ENCODE results near the gene ADGRG3.

ADGRG3 gene

DNA sequence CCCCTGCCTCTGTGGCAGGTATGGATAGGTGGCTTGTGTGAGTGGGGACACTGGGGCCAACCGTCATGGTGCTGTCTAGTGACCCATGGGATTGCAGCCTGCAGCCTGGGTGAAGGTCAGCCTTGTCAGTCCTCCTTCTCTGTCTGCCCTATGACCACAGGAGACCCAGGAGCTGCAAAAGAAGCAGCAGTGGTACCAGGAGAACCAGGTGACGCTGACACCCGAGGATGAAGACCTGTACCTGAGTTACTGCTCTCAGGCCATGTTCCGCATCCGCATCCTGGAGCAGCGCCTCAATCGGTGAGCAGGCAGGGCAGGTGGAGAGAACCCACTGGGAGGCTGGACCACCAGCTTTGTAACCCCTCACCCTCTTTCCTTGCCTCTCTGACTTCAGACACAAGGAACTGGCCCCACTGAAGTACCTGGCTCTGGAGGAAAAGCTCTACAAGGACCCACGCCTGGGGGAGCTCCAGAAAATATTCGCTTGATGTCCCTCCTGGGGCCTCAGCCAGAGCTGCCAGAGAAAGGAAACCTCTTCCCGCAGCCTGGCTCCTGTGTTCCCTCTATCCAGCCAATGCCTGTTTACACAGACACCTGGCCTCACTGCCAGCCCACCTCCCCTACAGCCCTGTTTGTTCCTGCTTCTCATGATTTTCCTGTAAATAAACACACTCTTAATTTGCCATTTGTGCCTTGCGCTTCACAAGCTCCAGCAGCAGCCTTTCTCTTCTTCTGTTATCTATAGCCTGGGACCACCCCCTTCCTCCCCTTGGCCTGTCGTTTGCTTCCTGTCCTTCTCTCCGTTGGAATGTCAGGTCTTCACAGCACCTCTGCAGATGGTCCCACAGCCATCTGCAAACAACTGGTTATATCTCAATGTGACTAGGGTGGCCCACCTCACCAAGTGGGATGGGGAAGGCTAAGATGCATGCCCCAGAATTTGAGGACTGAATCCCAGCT is 62.9 kb downstream of the ADGRG3 start:
- TF ChIP-seq POLR2A (IDR thresholded peaks at IDR 0.05; ENCODE audit: low read depth, low read length) (no peak), SPI1 (IDR thresholded peaks at IDR 0.05; ENCODE audit: low read depth, low read length) (no peak), TAF1 (IDR thresholded peaks at IDR 0.05; ENCODE audit: low read depth, low read length) (no peak), POU2F2 (IDR thresholded peaks at IDR 0.05; ENCODE audit: low read depth, low read length) (no peak), PAX5 (IDR thresholded peaks at IDR 0.05; ENCODE audit: insufficient read depth, low read length, severe bottlenecking) (no peak), POLR2AphosphoS5 (IDR thresholded peaks at IDR 0.05; ENCODE audit: low read depth, low read length) (no peak)
- FAIRE-seq (no peak), DNase-seq (ENCODE audit: insufficient read length, low spot score) (no peak)

DNA sequence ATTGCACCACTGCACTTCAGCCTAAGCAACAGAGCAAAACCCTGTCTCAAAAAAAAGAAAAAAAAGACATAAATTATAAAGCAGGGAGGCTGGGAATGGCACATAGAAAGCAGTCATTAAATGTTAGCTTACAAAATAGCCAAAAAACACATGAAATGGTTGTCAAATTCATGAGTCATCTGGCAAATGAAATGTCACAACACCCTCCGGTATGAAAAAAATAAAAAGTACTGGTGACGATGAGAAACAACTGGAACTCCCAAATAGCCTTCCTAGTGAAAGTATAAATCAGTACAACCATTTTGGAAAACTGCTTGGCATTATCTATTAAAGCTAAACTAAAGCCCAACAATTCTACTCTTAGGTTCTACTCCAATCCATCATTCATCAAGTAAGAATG is 63.9 kb downstream of the ADGRG3 start:
- TF ChIP-seq PAX5 (IDR thresholded peaks at IDR 0.05; ENCODE audit: insufficient read depth, low read length, severe bottlenecking), result no peak
- no peak for TF ChIP-seq SPI1 (IDR thresholded peaks at IDR 0.05; ENCODE audit: low read depth, low read length)
- TF ChIP-seq POLR2AphosphoS5 (IDR thresholded peaks at IDR 0.05; ENCODE audit: low read depth, low read length), result no peak
- no peak for TF ChIP-seq POU2F2 (IDR thresholded peaks at IDR 0.05; ENCODE audit: low read depth, low read length)
- no peak for TF ChIP-seq POLR2A (IDR thresholded peaks at IDR 0.05; ENCODE audit: low read depth, low read length)
- TF ChIP-seq TAF1 (IDR thresholded peaks at IDR 0.05; ENCODE audit: low read depth, low read length), result no peak
- DNase-seq (ENCODE audit: insufficient read length, low spot score) (no peak), FAIRE-seq (no peak)

DNA sequence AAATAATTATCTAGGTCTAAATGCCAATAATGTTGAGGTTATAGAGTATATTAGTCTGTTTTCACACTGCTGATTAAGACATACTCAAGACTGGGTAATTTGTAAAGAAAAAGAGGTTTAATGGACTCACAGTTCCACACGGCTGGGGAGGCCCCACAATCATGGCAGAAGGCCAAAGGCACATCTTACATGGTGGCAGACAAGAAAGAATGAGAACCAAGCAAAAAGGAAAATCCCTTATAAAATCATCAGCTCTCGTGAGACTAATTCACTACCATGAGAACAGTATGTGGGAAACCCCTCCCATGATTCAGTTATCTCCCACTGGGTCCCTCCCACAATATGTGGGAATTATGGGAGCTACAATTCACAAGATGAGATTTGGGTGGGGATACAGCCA is 64.6 kb downstream of the ADGRG3 start:
- no peak for TF ChIP-seq POU2F2 (IDR thresholded peaks at IDR 0.05; ENCODE audit: low read depth, low read length)
- TF ChIP-seq SPI1 (IDR thresholded peaks at IDR 0.05; ENCODE audit: low read depth, low read length), result no peak
- TF ChIP-seq PAX5 (IDR thresholded peaks at IDR 0.05; ENCODE audit: insufficient read depth, low read length, severe bottlenecking), result no peak
- TF ChIP-seq POLR2AphosphoS5 (IDR thresholded peaks at IDR 0.05; ENCODE audit: low read depth, low read length), result no peak
- no peak for TF ChIP-seq TAF1 (IDR thresholded peaks at IDR 0.05; ENCODE audit: low read depth, low read length)
- no peak for TF ChIP-seq POLR2A (IDR thresholded peaks at IDR 0.05; ENCODE audit: low read depth, low read length)
- no peak for DNase-seq (ENCODE audit: insufficient read length, low spot score)
- FAIRE-seq, result no peak

DNA sequence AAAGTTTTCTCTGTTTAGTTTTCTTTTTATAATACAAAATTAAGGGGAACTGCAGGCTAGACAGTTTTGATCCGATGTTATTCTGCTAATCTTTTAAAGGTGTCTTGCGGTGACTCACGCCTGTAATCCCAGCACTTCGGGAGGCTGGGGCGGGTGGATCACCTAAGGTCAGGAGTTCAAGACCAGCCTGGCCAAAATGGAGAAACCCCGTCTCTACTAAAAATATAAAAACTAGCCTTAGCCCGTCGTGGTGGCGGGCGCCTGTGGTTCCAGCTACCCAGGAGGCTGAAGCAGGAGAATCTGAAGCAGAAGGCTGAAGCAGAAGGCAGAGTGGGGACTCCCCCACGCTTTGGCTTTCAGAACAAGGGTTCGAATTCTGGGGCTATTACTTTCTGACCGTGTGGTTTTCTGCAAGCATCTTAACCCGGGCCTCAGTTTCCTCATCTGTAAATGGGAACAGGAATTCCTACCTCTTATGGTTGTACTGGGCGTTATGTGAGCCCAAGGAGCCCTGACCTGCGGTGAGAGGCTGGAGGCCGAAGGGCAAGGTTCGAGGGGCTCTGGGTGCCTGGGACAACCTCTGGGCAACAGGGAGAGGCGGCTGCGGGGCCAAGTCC is 66.3 kb downstream of the ADGRG3 start:
- peak; percentile 5 for FAIRE-seq
- no peak for DNase-seq (ENCODE audit: insufficient read length, low spot score)
- no peak for TF ChIP-seq POU2F2 (IDR thresholded peaks at IDR 0.05; ENCODE audit: low read depth, low read length)
- no peak for TF ChIP-seq POLR2AphosphoS5 (IDR thresholded peaks at IDR 0.05; ENCODE audit: low read depth, low read length)
- no peak for TF ChIP-seq TAF1 (IDR thresholded peaks at IDR 0.05; ENCODE audit: low read depth, low read length)
- no peak for TF ChIP-seq POLR2A (IDR thresholded peaks at IDR 0.05; ENCODE audit: low read depth, low read length)
- TF ChIP-seq PAX5 (IDR thresholded peaks at IDR 0.05; ENCODE audit: insufficient read depth, low read length, severe bottlenecking), result no peak
- no peak for TF ChIP-seq SPI1 (IDR thresholded peaks at IDR 0.05; ENCODE audit: low read depth, low read length)

DNA sequence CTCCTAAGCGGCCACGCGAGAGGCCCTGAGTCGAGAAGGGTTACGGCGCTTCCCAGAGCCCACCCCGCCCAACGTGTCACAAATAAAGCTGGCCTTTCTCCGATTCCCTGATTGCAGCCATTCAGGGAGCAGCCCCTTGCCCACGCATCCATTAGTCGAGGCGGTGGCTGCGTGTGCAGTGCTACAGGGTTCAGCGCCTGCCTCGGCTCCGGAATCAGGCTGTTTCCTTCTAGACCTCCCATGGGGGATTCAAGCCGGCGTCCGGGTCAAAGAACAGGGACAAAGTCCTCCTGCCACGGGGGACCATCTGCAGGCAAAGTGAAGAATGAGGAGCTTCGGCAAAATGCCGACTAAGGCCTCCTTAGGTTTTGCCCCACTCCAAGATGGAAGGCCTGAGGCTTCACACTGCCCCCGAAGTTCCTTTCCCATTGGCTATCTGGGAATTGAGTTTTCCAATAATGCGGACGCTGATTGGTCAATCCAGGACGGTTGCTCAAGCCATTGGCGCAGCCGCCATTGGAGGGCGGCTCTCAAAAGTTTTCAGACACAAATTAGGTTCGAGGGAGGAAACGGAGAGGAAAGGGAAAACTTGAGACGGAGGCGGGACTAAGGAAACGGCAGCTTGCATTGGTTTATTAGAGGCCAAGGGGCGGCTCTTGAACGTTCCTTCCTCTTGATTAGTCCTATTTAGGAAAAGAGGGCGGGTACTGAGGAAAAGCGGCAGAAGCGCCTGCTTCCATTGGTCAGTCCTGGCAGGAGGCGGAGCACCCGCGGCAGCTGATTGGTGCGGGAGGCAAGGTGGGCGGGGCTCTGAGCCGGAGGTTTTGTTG is 67.0 kb downstream of the ADGRG3 start:
- TF ChIP-seq PAX5 (IDR thresholded peaks at IDR 0.05; ENCODE audit: insufficient read depth, low read length, severe bottlenecking) (no peak), TAF1 (IDR thresholded peaks at IDR 0.05; ENCODE audit: low read depth, low read length) (peak; percentile 81), POU2F2 (IDR thresholded peaks at IDR 0.05; ENCODE audit: low read depth, low read length) (0 out of 2 replicates have a peak, but pooled peaks have one; percentile 42), SPI1 (IDR thresholded peaks at IDR 0.05; ENCODE audit: low read depth, low read length) (peak; percentile 54), POLR2A (IDR thresholded peaks at IDR 0.05; ENCODE audit: low read depth, low read length) (peak; percentile 83), POLR2AphosphoS5 (IDR thresholded peaks at IDR 0.05; ENCODE audit: low read depth, low read length) (peak; percentile 79; the same call in 1 of the 2 replicates)
- FAIRE-seq (no peak), DNase-seq (ENCODE audit: insufficient read length, low spot score) (peak; percentile 97)

DNA sequence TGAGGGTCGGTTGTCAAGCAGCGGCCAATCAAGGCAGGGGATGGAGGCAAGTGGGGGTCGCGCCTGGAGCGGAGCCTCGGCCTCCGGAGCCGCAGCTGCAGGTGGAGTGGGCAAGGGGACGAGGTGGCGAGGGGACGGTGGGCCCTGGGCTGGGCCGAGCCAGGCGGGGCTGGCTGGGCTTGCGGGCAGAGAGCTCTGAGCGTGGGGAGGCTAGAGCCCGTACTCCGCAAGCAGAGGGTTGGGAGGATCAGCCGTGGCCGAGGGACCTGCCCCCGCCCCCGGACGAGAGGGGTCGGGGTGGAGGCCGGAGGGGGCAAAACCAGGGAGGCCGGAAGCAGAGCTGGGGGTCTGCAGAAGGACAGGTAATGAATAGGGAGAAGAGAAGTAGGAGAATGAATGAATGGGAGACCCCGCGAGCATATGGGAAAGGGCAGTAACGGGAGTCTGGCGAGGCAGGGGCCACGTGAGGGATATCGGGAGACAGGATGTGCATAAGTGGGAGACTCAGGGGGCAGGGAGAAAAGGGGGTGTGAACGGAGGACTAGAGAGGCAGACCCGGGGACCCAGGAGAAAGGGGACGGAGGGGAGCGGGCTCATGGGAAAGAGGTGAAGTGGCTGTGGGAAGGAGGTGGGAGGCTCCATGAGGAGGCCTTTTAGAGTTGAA is 67.8 kb downstream of the ADGRG3 start, which contains the start of gene KATNB1:
KATNB1 (plus strand) TSS at position 16 of the 664 bp plus-strand sequence. CDS start 1,474 bp downstream, outside the sequence.
- DNase-seq (ENCODE audit: insufficient read length, low spot score), result no peak
- TF ChIP-seq POLR2A (IDR thresholded peaks at IDR 0.05; ENCODE audit: low read depth, low read length) (no peak), SPI1 (IDR thresholded peaks at IDR 0.05; ENCODE audit: low read depth, low read length) (no peak), POLR2AphosphoS5 (IDR thresholded peaks at IDR 0.05; ENCODE audit: low read depth, low read length) (no peak), POU2F2 (IDR thresholded peaks at IDR 0.05; ENCODE audit: low read depth, low read length) (no peak), TAF1 (IDR thresholded peaks at IDR 0.05; ENCODE audit: low read depth, low read length) (no peak), PAX5 (IDR thresholded peaks at IDR 0.05; ENCODE audit: insufficient read depth, low read length, severe bottlenecking) (no peak)
- peak; percentile 98 for FAIRE-seq

DNA sequence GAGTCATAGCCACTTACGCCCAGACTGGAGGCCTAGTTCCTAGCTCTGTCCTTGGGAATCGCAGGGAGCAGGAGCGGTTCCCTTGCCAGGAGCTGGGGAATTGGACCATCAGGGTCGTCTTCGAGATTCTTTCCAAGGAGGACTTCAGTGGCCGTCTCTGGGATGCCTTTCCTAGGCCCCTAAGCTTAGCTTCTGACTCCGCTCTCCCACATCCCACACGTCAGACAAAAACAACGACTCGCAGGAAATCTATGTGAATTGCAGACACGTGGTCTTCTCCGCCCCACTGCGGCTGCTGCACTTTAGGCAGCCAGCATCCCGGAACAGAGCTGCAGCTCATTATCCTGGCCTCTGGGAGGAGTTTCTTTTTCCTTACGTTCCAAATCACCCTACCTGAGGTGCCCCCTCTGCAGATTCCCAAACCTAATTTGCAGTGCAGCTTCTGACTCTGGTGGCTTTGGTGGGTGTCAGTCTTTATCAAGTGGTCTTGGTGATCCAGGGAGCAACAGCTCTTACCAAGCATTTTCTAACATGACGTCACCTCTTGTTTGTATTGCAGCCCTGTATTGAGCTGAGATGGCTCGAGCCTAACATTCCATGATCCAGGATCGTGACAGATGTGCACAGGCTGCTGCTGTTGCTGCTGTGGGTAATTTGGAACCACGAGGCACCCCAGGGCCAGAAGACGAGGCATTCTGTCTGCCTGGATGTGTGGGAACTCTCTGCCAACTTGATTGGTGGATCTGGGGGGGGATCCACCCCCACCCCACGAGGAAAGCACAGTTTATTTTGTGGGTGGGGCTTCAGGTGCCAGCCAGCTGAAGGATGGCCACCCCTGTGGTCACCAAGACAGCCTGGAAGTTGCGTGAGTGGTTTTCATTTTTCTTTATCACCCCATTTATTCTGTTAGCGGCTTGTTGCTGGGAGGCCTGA is 68.6 kb downstream of the ADGRG3 start:
- TF ChIP-seq PAX5 (IDR thresholded peaks at IDR 0.05; ENCODE audit: insufficient read depth, low read length, severe bottlenecking) (no peak), POLR2AphosphoS5 (IDR thresholded peaks at IDR 0.05; ENCODE audit: low read depth, low read length) (no peak), SPI1 (IDR thresholded peaks at IDR 0.05; ENCODE audit: low read depth, low read length) (no peak), TAF1 (IDR thresholded peaks at IDR 0.05; ENCODE audit: low read depth, low read length) (no peak)
- FAIRE-seq (peak; percentile 63), DNase-seq (ENCODE audit: insufficient read length, low spot score) (no peak)

Data from GM12891 (cell line).